Chondrocyte (in vitro differentiated cells): ENCODE measurements around the gene SPAG9. TPM values are rescaled to one million over a fixed set of nuclear protein-coding genes. Genes with fewer than 3 reads are reported as not detected.

ENCODE experiments used
- DNase-seq: peaks from one replicate; pipeline ENCODE4 v3.0.0; 2021; ENCODE audit warnings: mixed read lengths, low spot score
- H3K27ac Mint-ChIP-seq: one replicate; pipeline ENCODE4 v1.8.0; 2021; ENCODE audit warnings: mild to moderate bottlenecking, moderate library complexity, mixed read lengths; ENCODE audit not compliant: unreplicated experiment
- H3K27me3 Mint-ChIP-seq: 2 replicates; pipeline ENCODE4 v1.8.0; 2021; ENCODE audit warnings: low read depth, mixed read lengths
- H3K36me3 Mint-ChIP-seq: 2 replicates; pipeline ENCODE4 v1.8.0; 2021; ENCODE audit warnings: low read depth, mixed read lengths
- H3K4me1 Mint-ChIP-seq: 2 replicates; pipeline ENCODE4 v1.8.0; 2021; ENCODE audit warnings: low read depth, mild to moderate bottlenecking, mixed read lengths
- H3K4me3 Mint-ChIP-seq: one replicate; pipeline ENCODE4 v1.8.0; 2021; ENCODE audit warnings: mild to moderate bottlenecking, moderate library complexity, mixed read lengths; ENCODE audit not compliant: unreplicated experiment
- H3K9me3 Mint-ChIP-seq: 2 replicates; pipeline ENCODE4 v1.8.0; 2021; ENCODE audit warnings: low read depth, mixed read lengths
- CTCF ChIP-seq: fragments of 200-600 bp; sonication (generic); IDR thresholded peaks from 2 replicates; pipeline ENCODE4 v1.5.0; 2021; ENCODE audit warnings: antibody characterized with exemption, mild to moderate bottlenecking, moderate library complexity
- total RNA-seq: library from RNA; stranded (reverse); gene quantifications from 3 replicates; pipeline ENCODE4 v1.2.1, GENCODE V29; 2021

The SPAG9 gene
- total RNA-seq, 1 donor from 2014 or later: 92.7 TPM

DNA sequence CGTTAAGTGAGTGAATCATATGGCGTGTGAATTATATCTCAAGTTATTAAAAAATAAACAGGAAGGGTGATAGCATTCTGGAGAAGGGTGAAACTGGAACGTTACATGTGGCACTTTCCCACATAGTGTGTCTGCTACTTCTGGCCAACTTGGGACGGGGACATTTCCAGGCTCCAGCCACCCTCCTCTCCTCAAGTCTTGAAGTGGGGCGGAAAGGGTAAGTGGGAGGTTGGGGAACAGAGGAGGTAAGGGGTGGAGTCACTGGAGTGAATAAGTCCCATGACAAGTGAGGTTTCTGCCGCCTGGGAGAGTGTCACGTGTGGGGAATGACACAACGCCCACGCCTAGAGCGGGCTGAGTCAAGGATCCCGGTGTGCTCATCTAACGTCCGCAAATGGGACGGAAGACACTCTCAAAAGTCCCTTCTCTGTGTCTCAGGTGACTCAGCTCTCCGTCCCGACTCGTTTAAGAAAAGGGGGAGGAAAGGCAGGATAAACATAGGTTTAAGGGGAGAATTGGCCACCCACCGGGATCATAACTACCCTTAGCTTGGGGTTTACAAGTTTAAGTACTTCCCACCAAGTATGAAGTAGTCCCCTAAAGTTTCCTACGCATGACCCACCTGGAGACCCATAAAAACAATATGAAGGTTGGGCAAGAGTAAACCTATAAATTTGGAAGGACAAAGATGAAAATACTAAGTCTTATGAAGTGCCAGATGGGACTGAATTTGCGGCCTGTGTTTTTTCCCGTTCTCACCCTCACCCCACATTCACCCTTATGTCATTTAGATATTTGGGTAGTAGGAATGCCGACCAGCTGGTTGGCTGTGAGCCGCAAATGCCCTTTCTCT is 1.2 kb upstream of the SPAG9 start:
- DNase-seq: no peak
- peak overlapping the region; percentile 76 for H3K4me3 Mint-ChIP-seq
- peaks cover 59% of the 10 kb centered on the region for H3K4me1 Mint-ChIP-seq
- no peak for TF ChIP-seq CTCF
- H3K27me3 Mint-ChIP-seq: no peaks in the 10 kb centered on the region
- no peaks in the 10 kb centered on the region for H3K9me3 Mint-ChIP-seq
- peak overlapping the region; percentile 99 for H3K27ac Mint-ChIP-seq
- H3K36me3 Mint-ChIP-seq: no peaks in the 10 kb centered on the region

DNA sequence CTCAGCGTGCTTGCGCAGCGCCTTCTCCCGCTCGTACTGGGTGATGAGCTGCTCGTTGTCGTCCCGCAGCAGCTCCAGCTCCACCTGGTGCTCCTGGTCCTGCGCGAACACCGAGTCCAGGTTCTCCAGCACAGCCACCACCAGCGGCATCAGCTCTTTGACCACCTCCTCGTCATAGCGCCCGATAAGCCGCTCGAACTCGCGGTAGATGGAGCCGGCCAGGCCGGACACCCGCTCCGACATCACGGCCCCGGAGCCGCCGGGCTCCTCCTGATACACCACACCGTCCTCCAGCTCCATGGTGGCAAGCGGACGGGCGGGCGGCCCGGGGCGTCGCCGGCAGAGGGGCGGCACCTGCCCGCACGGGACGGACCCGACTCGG is 320 bp downstream of the SPAG9 start:
- H3K4me3 Mint-ChIP-seq: peak overlapping the region; percentile 95
- peak; percentile 93 for DNase-seq
- no peaks in the 10 kb centered on the region for H3K9me3 Mint-ChIP-seq
- peaks cover 64% of the 10 kb centered on the region for H3K4me1 Mint-ChIP-seq
- H3K27ac Mint-ChIP-seq: peak overlapping the region; percentile 98
- H3K27me3 Mint-ChIP-seq: no peaks in the 10 kb centered on the region
- TF ChIP-seq CTCF: no peak
- no peaks in the 10 kb centered on the region for H3K36me3 Mint-ChIP-seq

GRCh38 chr17:51119415-51120356 is 982 bp downstream of the SPAG9 start:
- Mint-ChIP-seq H3K9me3 (no peaks in the 10 kb centered on the region), H3K27ac (peak overlapping the region; percentile 98), H3K27me3 (no peaks in the 10 kb centered on the region), H3K4me1 (peaks cover 64% of the 10 kb centered on the region), H3K36me3 (no peaks in the 10 kb centered on the region), H3K4me3 (peak overlapping the region; percentile 95)
- TF ChIP-seq CTCF: peak; percentile 78
- DNase-seq: no peak

DNA sequence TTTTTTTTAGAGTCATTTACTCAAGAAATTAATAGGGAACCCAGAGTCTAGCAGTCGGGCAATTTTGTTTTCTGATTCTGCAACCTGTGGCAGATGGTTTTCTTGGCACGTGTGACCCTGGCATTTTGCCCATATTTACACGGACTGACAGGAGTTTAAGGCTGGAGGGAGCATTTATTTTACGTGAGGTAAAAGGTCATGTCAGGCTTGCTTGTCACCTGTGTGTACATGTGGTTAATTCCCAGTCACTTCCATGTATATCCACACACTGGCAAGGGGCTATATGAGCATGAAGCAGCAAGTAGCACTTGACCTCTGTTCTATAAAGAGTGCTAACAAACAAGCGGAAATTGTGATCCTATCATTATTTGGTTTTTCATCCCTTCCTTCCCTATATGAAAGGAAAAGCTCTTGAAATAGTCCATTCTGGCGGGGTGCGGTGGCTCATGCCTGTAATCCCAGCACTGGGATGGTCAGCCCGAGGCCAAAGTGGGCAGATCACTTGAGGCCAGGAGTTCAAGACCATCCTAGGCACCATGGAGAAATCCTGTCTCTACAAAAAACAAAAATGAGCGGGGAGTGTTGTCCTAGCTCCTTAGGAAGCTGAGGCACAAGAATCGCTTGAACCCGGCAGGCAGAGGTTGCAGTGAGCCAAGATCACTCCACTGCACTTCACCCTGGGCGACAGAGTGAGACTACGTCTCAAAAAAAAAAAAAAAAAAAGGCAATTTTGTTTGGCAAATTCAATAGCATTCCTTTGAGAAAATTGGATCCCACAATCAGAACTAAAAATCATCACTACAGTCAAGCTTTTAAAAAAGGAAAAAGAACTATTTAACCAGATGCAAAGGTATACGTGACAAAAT is 2.1 kb downstream of the SPAG9 start:
- Mint-ChIP-seq H3K27me3 (no peaks in the 10 kb centered on the region), H3K9me3 (no peaks in the 10 kb centered on the region), H3K4me3 (peak overlapping the region; percentile 95), H3K36me3 (no peaks in the 10 kb centered on the region), H3K4me1 (peaks cover 64% of the 10 kb centered on the region), H3K27ac (peak overlapping the region; percentile 30)
- no peak for DNase-seq
- TF ChIP-seq CTCF: no peak
